HFF-Myc (cell line): Measurements from ENCODE around the gene TSPAN12.

ENCODE experiments used
- DNase-seq: peaks from one replicate; pipeline ENCODE4 v3.0.0-alpha.2; 2011; ENCODE audit warnings: low read depth; ENCODE audit errors: extremely low read depth
- H3K4me3 ChIP-seq: replicated peaks from 2 replicates; pipeline ENCODE4 v1.5.1; 2011; ENCODE audit warnings: low read depth, mild to moderate bottlenecking, control low read depth, low read length
- TF ChIP-seq, protein P1 (sequence below): IDR thresholded peaks from 2 replicates; pipeline ENCODE4 v1.5.1; 2012; ENCODE audit warnings: mild to moderate bottlenecking, low read depth, low read length, control low read depth; ENCODE audit errors: missing control alignments

The TSPAN12 gene

DNA sequence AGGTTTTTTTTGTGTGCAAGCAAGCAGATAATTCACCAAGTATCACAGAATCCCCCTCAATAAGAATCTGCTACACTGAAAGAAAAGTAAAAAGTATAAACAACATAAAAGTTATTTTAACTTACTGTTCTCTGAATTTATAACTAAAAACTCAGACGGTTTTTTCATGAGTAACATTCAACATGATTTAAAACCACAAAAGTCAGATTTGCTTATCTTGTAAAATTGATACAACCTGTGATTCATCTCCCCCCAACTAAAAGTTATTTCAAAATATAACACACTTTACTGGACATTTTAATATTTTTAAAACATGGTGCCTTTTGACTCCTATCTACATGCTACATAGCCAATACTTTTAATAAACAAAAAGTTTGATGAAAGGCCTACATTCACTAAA is 32.8 kb downstream of the TSPAN12 start:
- TF ChIP-seq, protein P1, sequence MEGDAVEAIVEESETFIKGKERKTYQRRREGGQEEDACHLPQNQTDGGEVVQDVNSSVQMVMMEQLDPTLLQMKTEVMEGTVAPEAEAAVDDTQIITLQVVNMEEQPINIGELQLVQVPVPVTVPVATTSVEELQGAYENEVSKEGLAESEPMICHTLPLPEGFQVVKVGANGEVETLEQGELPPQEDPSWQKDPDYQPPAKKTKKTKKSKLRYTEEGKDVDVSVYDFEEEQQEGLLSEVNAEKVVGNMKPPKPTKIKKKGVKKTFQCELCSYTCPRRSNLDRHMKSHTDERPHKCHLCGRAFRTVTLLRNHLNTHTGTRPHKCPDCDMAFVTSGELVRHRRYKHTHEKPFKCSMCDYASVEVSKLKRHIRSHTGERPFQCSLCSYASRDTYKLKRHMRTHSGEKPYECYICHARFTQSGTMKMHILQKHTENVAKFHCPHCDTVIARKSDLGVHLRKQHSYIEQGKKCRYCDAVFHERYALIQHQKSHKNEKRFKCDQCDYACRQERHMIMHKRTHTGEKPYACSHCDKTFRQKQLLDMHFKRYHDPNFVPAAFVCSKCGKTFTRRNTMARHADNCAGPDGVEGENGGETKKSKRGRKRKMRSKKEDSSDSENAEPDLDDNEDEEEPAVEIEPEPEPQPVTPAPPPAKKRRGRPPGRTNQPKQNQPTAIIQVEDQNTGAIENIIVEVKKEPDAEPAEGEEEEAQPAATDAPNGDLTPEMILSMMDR, result no peak
- H3K4me3 ChIP-seq, result no peak overlapping the region
- DNase-seq, result no peak

DNA sequence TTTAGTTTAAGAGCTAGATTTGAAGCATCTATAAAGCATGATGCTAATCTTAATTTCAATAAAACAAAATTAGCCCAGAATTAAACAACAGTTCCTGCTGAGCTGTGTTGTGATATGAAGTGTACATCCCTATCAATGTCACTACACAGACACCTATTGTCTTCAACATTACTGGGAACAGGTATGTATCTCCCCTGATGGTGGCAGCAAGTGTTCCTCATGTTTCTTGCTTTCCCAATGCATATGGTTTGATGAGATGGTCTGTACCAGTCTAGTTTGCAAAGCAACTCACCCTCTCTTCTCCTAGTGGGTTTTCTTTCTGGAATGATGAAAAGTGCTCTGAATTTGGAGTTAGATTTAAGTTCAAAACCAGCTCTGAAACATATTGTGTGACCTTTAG is 38.1 kb downstream of the TSPAN12 start:
- no peak overlapping the region for H3K4me3 ChIP-seq
- DNase-seq, result no peak
- TF ChIP-seq, protein P1, result no peak

DNA sequence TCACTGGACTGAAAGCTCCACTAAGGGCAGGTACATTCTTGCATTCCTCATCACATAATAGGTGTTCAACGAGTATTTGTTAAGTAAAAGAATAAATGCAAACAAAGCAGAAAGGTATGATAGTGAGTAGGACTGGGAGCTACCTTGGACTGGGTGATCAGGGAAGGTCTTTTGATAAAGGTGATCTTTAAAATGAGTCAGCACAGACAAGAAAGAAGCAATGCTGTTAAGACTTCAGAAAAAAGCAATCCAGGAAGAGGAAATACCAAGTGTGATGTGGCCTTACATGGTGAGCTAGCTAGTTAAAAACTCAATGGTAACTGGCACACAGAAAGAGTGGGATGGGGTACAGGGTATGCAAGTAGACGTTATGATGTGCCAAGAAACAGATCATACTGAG is 40.1 kb downstream of the TSPAN12 start:
- TF ChIP-seq, protein P1, result no peak
- DNase-seq, result no peak
- no peak overlapping the region for H3K4me3 ChIP-seq

DNA sequence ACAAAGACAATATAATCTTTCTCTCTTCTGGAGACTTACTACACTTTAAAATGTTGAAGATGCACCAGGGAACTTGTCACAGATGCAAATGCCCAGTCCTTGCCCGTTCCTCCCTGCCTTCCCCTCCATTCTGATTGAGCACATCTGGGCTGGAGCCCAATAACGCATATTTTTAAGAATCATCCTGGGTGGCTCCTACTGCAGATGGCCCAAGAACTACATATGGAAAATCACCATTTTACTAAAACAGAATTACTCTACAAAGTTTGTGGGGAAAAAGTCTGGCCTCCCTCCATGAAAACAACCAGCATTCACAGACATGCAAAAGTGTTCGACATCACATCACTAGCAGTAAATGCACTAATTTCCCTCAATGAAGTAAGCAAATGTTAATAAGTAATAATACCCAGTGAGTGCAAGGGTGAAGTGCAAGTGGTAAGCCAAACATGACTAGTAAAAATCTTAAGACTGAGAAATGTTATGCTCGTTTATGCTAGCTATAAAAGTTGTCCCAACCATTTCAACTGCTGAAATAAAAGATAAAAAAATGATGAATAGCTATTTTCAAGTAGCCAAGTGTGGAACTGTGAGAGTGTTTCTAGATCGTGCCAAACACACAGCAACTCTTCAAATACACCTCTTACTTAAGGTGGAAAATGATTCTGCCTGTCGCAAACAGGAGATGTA is 43.5 kb downstream of the TSPAN12 start:
- no peak for DNase-seq
- H3K4me3 ChIP-seq, result no peak overlapping the region
- TF ChIP-seq, protein P1, result no peak

DNA sequence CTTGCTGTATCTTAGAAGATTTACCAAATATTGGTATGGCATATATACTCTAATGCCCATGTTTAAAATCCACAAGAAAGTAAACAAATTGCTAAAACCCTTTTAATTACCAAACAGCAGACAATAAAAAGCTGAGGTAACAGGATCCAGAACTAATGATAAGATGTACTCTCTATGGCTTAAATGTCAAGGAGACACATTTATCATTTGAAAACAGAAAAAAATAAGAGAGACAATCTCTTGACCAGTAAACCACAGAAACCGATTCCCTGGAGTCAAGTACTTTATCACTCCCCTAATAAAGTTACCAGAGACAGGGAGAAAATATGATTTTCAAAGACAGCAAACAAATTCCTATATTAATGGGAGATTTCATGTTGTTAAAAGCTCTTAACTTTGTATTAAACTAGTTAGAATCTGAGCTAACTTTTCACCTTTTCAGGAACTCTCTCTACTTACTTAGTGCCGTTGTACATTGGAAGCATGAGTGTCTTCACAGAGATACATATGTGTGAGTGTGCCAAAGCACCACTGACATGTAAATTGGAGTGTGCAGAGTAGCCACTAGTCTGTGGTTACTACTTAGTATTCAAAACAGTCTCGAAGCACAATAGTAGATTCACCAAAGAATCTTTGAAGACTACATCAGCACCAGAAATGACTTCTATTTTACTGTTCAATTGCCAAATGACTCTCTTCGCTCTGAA is 44.2 kb downstream of the TSPAN12 start:
- TF ChIP-seq, protein P1, result no peak
- no peak for DNase-seq
- H3K4me3 ChIP-seq, result no peak overlapping the region

DNA sequence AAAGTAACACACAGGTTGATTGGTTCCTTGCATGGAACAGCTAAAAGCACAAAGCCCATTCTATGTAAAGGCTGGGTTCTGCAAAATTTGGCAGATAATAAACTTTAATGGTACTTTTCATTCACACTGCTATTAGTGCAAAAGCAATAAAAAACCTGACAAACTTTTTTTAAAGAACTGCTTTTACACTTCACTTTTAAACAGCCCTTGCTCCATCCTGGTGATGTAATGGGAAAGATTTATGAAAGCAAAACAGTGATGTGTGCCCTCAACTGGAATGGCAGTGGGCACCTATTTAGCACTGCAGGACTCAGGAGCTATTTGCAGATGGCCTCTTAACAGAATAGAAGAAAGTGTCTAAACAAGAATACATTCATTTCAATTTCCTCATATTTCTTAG is 44.9 kb downstream of the TSPAN12 start:
- TF ChIP-seq, protein P1, result no peak
- DNase-seq, result no peak

More for the DNA sequence above, 44.9 kb downstream of the TSPAN12 start:
- H3K4me3 ChIP-seq, result no peak overlapping the region
